Measurements from ENCODE around the gene HOXC10.

GRCh38 chr12:54002915-54003389, 18.0 kb downstream of the HOXC10 start:
- no peak for TF ChIP-seq REST (IDR thresholded peaks at IDR 0.05; ENCODE audit: insufficient replicate concordance, low read depth)
- TF ChIP-seq CTCF (IDR thresholded peaks at IDR 0.05; ENCODE audit: insufficient read depth, low read length): no peak
- TF ChIP-seq POLR2AphosphoS5 (IDR thresholded peaks at IDR 0.05; ENCODE audit: low read depth): no peak
- TF ChIP-seq SPI1 (IDR thresholded peaks at IDR 0.05; ENCODE audit: borderline replicate concordance, low read depth): no peak
- TF ChIP-seq GABPA (IDR thresholded peaks at IDR 0.05; ENCODE audit: low read depth): no peak
